Ectodermal cell (in vitro differentiated cells): ENCODE data around the gene CPLX3. TPM values are rescaled to one million over a fixed set of nuclear protein-coding genes. Genes with fewer than 3 reads are reported as not detected.

Experiments used
- H3K27ac ChIP-seq: 2 replicates; pipeline ENCODE4 v1.7.0; 2013; ENCODE audit warnings: mild to moderate bottlenecking, low read depth, low read length; ENCODE audit not compliant: insufficient read depth, poor library complexity, severe bottlenecking
- H3K27me3 ChIP-seq: 2 replicates; pipeline ENCODE4 v1.7.0; 2013; ENCODE audit warnings: mild to moderate bottlenecking, low read length; ENCODE audit not compliant: insufficient read depth, control insufficient read depth, poor library complexity, severe bottlenecking
- H3K36me3 ChIP-seq: one replicate; pipeline ENCODE4 v1.7.0; 2013; ENCODE audit warnings: low read length; ENCODE audit not compliant: control insufficient read depth, insufficient read depth
- H3K4me1 ChIP-seq: one replicate; pipeline ENCODE4 v1.7.0; 2013; ENCODE audit warnings: low read length; ENCODE audit not compliant: control insufficient read depth, insufficient read depth
- H3K4me3 ChIP-seq: 2 replicates; pipeline ENCODE4 v1.7.0; 2013; ENCODE audit warnings: low read depth, low read length, control low read depth; ENCODE audit not compliant: insufficient read depth
- H3K9me3 ChIP-seq: 2 replicates; pipeline ENCODE4 v1.7.0; 2013; ENCODE audit warnings: mild to moderate bottlenecking, low read length, moderate library complexity; ENCODE audit not compliant: control insufficient read depth
- WGBS, 2 experiments: methylation state at CpG; one replicate each; pipeline ENCODE4 v1.1.7; 2013; ENCODE audit warnings: missing lambda C conversion rate in 2 of 2; 5-methylcytosine and 5-hydroxymethylcytosine counted together
- polyA plus RNA-seq, 4 experiments: library from polyadenylated mRNA; stranded (reverse); fragments of 50-300 nt; gene quantifications; one replicate each; pipeline ENCODE4 v1.2.3, GENCODE V29; 2013

CPLX3 gene, protein sequence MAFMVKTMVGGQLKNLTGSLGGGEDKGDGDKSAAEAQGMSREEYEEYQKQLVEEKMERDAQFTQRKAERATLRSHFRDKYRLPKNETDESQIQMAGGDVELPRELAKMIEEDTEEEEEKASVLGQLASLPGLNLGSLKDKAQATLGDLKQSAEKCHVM
- not detected for polyA plus RNA-seq (2013, experiment 1 of 4)
- not detected for polyA plus RNA-seq (2013, experiment 2 of 4)
- polyA plus RNA-seq (2013, experiment 3 of 4), result not detected
- not detected for polyA plus RNA-seq (2013, experiment 4 of 4)

DNA sequence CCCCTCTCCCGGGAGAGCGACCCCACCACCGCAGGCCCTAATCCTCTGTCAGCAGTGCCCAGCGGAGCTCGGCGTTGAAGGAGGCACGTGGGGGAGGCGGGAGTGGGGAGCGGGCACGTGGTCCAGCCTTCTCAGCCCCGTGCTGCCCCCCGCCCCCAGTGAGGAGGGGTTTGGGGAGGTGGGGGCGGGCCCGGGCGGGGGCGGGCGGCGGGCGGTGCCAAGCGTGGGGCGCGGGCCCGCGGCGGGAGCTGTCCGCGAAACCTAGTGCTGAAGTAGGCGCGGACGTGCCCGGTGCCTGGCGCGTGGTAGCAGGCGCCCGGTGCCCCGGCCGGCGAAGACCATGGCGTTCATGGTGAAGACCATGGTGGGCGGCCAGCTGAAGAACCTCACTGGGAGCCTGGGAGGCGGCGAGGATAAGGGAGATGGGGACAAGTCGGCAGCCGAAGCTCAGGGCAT is at the start of gene CPLX3:
CPLX3 (plus strand) TSS at position 264 of the 456 bp plus-strand sequence; CDS start at position 341, 77 bp downstream.
- no peaks in the 10 kb centered on the region for H3K36me3 ChIP-seq
- H3K27me3 ChIP-seq, result peaks cover 47% of the 10 kb centered on the region
- H3K9me3 ChIP-seq, result no peaks in the 10 kb centered on the region
- 7 to 9% methylated on average over 43 to 44 of the region's 44 CpGs for WGBS, 2 experiments
- H3K27ac ChIP-seq, result no peak within 1 kb of the TSS
- H3K4me1 ChIP-seq, result peaks cover 4% of the 10 kb centered on the region
- no peak within 1 kb of the TSS for H3K4me3 ChIP-seq

DNA sequence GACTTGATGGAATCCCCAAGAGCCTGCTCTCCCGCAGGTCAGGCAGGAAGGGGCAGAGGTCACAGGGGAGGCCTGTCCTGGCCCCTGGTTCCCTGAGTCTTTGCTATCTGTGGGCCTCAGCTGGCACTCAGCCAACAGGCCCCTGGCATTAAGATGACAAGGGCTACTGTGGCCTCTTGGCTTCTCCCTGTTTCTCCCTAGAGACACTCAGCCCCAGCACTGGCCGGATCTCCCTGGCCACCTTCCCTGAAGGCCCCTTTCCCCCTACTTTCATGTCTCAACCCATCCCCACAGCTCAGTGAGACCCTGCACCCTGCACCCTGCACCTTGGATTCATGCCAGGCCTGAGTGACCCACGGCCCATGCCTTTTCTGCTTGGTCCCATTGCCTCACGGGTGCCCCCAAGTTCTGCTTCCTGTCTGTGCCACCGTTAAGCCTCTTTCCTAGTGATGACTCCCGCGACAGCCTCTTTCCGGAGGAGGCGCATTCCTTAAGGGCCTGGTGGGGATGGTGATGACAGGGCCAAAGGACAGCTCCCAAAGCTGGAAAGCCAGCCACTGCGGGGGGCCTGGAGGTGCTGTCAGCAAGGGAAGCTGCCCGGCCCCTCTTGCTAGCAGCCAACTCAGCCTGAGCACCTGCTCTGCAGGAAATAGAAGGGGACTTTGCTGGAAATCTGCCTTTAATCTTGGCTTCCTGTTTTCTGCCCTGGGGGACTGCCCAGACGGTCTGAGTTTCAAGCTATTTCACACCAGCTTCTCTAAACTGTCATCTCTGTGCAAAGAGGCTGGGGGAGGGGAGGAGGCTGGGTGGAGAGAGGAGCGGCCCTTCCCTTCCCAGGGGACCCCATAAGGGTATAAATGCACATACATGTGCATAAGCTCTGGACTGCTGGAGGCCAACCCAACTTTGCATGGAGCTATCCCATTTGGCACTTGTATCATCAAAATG is 49.3 kb upstream of the CPLX3 start:
- H3K9me3 ChIP-seq, result no peaks in the 10 kb centered on the region
- WGBS, 2 experiments, result 38 to 45% methylated on average over 13 of the region's 13 CpGs
- peaks cover 40% of the 10 kb centered on the region for H3K4me1 ChIP-seq
- H3K36me3 ChIP-seq, result no peaks in the 10 kb centered on the region
- H3K4me3 ChIP-seq, result no peak overlapping the region
- H3K27me3 ChIP-seq, result peaks cover 15% of the 10 kb centered on the region
- H3K27ac ChIP-seq, result no peak overlapping the region

DNA sequence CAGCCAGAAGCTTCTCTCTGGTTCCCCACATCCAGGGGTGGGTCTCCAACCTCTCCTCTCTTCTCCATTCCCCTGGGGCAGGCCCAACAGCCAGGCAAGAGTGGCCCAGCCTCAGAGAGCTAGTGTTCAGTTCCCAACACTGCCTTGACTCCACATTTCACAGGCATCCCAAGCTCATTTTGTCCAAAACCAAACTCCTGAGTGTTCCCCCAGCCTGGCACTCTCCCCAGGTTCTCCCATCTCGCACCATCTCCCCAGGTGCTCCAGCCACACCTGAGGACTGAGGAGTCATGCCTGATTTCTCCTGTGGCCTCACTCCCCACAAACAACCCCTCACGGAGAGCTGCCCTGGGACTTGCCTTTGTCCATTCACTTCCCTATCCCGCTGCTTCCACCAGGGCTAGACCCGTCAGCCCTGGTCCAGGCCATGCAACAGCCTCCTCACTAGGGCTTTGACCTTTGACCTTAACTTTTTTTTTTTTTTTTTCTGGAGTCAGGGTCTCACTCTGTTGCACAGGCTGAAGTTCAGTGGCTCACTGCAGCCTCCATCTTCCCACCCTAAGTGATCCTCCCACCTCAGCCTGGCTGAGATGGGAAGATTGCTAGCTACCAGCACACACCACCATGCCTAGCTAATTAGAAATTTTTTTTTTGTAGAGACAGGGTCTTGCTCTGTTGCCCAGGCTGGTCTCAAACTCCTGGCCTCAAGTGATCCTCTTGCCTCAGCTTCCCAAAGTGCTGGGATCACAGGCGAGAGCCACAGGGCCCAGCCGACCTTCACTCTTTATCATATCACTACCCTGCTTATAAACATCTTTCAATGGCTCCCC is 48.4 kb upstream of the CPLX3 start:
- H3K27me3 ChIP-seq, result peaks cover 15% of the 10 kb centered on the region
- 78 to 81% methylated on average over 6 of the region's 6 CpGs for WGBS, 2 experiments
- no peaks in the 10 kb centered on the region for H3K36me3 ChIP-seq
- no peak overlapping the region for H3K27ac ChIP-seq
- no peaks in the 10 kb centered on the region for H3K9me3 ChIP-seq
- H3K4me1 ChIP-seq, result peaks cover 42% of the 10 kb centered on the region
- no peak overlapping the region for H3K4me3 ChIP-seq

DNA sequence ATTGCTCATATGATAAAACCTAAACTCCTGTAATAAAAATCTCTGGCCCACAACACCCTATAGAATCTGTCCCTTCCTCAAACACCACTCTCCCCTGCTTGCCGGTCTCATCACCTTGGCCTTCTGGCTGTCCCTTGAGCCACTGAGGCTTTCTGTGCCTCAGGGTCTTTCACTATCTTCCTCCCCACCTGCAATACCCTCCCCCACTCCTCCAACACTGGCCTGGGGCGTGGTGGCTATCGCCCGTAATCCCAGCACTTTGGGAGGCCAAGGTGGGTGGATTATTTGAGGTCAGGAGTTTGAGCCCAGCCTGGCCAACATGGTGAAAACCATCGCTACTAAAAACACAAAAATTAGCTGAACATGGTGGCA is 47.8 kb upstream of the CPLX3 start:
- H3K4me3 ChIP-seq, result no peak overlapping the region
- no peaks in the 10 kb centered on the region for H3K9me3 ChIP-seq
- 85 to 94% methylated on average over 5 of the region's 5 CpGs for WGBS, 2 experiments
- no peak overlapping the region for H3K27ac ChIP-seq
- peaks cover 15% of the 10 kb centered on the region for H3K27me3 ChIP-seq
- no peaks in the 10 kb centered on the region for H3K36me3 ChIP-seq
- H3K4me1 ChIP-seq, result peaks cover 42% of the 10 kb centered on the region

DNA sequence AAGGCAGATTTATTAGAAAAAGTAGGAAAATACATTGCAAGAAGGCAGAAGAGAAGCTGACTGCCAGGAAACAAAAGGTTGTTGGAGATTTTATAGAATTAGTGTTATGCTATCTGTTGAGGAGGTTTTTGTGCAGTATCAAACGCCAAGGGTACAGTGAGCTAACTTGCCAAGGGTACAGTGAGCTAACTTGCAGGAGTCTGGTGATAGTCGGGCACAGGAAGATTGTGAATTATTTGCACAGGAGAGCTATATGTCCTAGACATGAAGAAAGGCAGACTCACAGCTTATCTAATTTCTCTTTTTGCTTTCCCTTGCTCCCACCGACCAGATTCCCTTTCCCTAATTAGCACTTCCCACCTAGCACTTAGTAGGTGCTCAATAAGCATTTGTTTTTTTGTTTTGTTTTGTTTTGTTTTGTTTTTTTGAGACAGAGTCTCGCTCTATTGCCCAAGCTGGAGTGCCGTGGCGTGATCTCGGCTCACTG is 47.2 kb upstream of the CPLX3 start:
- Histone ChIP-seq H3K27me3 (peaks cover 15% of the 10 kb centered on the region), H3K27ac (no peak overlapping the region), H3K9me3 (no peaks in the 10 kb centered on the region), H3K36me3 (no peaks in the 10 kb centered on the region), H3K4me1 (peaks cover 42% of the 10 kb centered on the region), H3K4me3 (no peak overlapping the region)
- WGBS, 2 experiments, result 89 to 92% methylated on average over 7 of the region's 7 CpGs

DNA sequence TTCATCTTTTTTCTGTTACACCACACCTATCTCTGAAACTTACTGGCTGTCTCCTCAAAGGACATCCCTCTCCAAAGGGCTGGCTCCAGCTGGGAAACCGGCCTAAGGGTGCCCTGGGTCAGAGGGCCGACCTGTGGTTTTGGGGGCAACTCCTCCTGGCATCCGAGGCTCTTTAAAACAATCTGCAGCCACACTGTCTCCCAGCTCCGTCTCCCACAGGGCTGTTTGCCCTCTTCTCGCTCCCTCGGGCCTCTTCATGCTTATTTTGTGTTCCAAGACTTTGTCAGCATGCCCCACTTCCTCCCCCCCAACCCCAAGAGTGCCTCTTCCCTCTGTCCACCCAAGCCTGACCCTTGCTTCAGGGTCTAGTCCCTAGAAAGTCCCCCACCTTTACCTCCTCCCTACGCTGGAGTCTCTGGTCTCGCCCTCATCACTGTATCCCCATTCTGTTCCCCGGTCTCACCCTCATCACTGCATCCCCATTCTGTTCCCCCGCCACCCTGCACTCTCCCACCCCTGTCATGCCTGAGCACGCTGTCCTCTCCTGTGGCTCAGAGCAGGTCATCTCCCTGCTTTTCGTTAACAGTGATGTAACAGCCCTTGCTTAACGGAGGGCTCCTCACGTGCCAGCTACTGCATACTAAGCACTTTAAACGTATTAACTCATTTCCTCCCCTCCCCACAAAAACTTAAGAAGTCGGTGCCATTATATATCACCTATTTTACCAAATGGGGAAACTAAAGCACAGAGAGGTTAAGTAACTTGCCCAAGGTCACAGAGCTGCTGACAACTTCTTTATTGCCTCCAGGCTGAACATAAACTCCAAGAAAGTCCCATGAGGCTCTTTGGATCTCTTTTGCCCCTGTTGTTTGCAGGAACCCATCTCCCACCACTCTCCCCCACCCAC is 45.6 kb upstream of the CPLX3 start:
- H3K27ac ChIP-seq, result no peak overlapping the region
- H3K27me3 ChIP-seq, result peaks cover 15% of the 10 kb centered on the region
- H3K4me3 ChIP-seq, result peak overlapping the region; percentile 77
- H3K36me3 ChIP-seq, result no peaks in the 10 kb centered on the region
- H3K9me3 ChIP-seq, result no peaks in the 10 kb centered on the region
- peaks cover 42% of the 10 kb centered on the region for H3K4me1 ChIP-seq
- WGBS, 2 experiments, result 71 to 73% methylated on average over 16 of the region's 16 CpGs

DNA sequence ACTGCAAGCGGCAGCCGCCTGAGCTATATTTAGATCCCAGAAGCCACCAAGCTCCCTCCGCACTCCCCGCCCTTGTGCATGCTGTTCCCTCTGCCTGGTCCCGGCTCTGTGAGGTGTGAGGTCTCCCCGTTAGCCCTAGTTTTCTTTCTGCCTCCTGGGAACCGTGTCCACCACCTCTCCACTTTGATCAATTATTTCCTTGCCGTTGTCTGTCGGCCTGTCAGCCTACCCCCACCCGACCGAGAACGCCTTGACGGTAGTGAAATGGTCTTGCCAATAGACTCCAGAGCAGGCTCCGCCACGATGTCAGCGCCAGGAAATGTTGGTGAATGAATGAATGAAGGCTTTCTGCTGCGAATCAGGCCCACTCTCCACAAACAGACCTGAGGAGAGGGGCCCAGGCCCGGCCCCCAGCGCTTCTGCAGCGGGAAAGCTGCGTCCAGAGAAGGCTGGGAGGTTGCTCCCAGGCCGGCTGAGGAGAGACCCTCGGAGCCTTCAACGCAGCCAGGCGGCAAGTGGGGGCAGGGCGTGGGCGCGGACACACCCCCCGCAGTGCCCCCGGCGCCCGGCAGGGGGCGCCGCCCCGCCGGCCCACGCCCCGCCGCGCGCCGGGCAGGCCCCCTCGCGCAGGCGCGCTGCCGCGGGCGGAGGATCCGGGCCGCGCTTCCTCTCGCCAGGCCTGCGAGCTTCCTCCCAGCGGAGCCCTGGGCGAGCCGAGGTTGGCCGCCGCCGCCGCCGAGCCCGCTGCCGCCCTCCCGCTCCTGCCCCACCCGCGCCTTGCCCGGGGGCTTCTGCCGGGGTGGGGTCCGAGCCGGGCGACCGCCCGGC is 44.8 kb upstream of the CPLX3 start, which contains the start of gene CSK:
CSK (plus strand) TSS at position 650 of the 828 bp plus-strand sequence. CDS start 16,218 bp downstream, outside the sequence.
- Histone ChIP-seq H3K4me3 (peak within 1 kb of the TSS; percentile 77), H3K4me1 (peaks cover 39% of the 10 kb centered on the region), H3K9me3 (no peaks in the 10 kb centered on the region), H3K27me3 (peaks cover 15% of the 10 kb centered on the region), H3K36me3 (no peaks in the 10 kb centered on the region), H3K27ac (no peak within 1 kb of the TSS)
- WGBS, 2 experiments, result 2 to 3% methylated on average over 74 of the region's 74 CpGs

DNA sequence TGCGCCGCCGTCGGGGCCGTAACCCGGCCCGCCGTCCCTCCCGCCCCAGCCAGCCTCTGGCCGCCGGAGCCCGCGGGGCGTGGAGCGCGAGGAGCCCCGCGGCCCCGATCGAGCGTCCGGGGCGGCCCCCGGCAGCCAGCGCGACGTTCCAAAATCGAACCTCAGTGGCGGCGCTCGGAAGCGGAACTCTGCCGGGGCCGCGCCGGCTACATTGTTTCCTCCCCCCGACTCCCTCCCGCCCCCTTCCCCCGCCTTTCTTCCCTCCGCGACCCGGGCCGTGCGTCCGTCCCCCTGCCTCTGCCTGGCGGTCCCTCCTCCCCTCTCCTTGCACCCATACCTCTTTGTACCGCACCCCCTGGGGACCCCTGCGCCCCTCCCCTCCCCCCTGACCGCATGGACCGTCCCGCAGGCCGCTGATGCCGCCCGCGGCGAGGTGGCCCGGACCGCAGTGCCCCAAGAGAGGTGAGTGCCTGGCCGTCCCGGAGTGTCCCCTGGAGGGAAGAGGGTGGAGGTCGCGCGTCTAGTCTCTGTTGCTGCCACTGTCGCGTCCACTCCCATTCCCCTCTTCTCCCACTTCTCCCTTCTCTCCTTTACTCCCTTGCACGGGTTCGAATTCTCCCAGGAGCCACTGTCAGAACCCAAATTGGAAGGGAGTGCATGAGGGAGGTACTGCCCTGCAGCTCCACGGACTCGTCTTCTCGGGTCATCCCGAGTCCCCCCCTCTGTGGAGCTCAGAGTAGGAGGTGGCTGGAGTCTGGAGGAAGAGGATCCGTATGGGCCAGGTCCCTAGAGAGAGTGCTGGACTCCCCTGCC is 44.0 kb upstream of the CPLX3 start:
- Histone ChIP-seq H3K9me3 (no peaks in the 10 kb centered on the region), H3K4me3 (peak overlapping the region; percentile 77), H3K27me3 (peaks cover 15% of the 10 kb centered on the region), H3K4me1 (peaks cover 34% of the 10 kb centered on the region), H3K27ac (no peak overlapping the region), H3K36me3 (no peaks in the 10 kb centered on the region)
- 1% methylated on average over 67 to 72 of the region's 72 CpGs for whole genome bisulfite sequencing, 2 experiments
